Measurements from ENCODE around the gene LAMTOR5.

DNA sequence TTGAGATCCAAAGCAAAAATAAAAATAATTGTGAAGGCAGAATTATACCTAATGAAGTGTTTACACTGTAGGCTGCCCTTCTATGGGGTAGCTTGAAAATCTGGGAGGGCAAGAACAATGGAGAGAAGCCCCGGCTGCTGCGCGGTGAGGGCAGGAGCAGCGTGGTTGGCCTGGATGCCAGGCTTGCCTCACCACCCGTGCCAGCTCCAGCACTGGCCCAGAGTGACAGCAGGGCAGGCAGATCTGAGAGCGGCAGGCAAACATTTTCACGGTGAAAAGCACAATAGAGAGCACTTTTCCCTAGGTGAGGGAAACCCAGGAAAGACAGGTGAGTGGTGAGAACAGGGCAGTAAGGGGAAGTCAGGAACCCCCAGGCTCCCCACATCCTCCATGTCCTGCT, 44.8 kb upstream of the LAMTOR5 start:
- TF ChIP-seq, protein P1, sequence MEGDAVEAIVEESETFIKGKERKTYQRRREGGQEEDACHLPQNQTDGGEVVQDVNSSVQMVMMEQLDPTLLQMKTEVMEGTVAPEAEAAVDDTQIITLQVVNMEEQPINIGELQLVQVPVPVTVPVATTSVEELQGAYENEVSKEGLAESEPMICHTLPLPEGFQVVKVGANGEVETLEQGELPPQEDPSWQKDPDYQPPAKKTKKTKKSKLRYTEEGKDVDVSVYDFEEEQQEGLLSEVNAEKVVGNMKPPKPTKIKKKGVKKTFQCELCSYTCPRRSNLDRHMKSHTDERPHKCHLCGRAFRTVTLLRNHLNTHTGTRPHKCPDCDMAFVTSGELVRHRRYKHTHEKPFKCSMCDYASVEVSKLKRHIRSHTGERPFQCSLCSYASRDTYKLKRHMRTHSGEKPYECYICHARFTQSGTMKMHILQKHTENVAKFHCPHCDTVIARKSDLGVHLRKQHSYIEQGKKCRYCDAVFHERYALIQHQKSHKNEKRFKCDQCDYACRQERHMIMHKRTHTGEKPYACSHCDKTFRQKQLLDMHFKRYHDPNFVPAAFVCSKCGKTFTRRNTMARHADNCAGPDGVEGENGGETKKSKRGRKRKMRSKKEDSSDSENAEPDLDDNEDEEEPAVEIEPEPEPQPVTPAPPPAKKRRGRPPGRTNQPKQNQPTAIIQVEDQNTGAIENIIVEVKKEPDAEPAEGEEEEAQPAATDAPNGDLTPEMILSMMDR (IDR thresholded peaks at IDR 0.05): no peak
- no peak for TF ChIP-seq POLR2A (IDR thresholded peaks at IDR 0.05)
